Activated CD4-positive, alpha-beta T cell treated with anti-CD3 and anti-CD28 coated beads for 48 hours (primary cell): ENCODE results near the gene MAGEB18.

Experiments
- DNase-seq: peaks from one replicate; pipeline ENCODE4 v3.0.0-alpha.2; 2020

Gene MAGEB18

GRCh38 chrX:26138274-26138673 lies at the start of gene MAGEB18:
Gene MAGEB18, plus strand, starts transcription at chrX:26138343. Its CDS starts 643 bp downstream, at chrX:26138986.
- no peak for DNase-seq

DNA sequence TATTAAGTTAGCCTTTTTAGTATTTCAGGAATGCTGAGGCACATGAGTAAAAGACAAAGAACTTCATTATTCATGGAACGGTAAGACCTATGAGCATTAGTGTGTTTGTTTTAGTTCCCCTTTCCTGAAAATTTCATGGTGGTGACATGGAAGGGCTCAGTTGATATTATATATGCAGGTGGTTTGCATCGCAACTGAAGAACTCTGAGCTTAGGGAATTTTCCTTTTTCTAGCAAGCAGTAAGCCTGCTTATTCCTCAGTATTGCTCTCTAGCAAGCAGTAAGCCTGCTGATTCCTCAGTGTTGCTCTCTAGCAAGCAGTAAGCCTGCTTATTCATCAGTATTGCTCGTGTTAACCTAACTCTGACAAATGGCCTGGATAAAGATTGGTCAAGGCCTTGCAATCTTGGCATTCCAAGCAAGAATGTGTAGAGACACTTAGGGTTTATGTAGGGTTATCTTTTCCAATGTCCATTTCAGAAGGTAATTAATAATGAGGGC lies 37.7 kb upstream of the MAGEB18 start:
- no peak for DNase-seq

GRCh38 chrX:26109142-26109541 lies 29.0 kb upstream of the MAGEB18 start:
- no peak for DNase-seq

GRCh38 chrX:26146024-26146423 lies 7.9 kb downstream of the MAGEB18 start:
- DNase-seq, result no peak

- DNase-seq, result no peak
Measured at GRCh38 chrX:26160301-26160700, 22.2 kb downstream of the MAGEB18 start, which contains the start of gene MAGEB6B. Gene MAGEB6B, plus strand, starts transcription at chrX:26160601. Its CDS starts 0 bp downstream, at chrX:26160601.
